ENCODE results near the gene CAMTA1. TPM values are rescaled to one million over a fixed set of nuclear protein-coding genes. Genes with fewer than 3 reads are reported as not detected.

CAMTA1 gene
- total and polyA plus RNA-seq, 4 donors: 18.0 to 93.5 (median 35.8) TPM

DNA sequence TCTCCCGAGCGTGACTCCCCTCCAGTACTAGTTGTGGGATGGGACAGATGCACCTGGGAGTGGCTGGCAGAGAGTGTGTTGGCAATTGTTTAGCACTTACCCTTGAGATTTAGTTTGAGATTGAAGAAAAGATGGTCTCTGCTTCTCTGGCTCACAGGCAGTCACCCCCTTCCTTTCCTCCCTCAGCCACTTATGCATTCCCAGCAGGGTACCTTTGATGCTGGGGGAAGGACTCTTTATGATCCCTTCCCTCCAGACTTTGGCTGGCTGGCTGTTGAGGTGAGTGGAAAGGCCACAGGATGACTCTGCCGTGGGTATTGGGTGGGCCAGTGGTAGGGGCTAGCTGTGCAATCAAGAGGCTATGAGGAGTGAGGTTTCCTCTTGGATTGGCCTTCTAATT, 236.8 kb downstream of the CAMTA1 start:
- no peak overlapping the region for H3K4me3 ChIP-seq (ENCODE audit: low read depth in 1 of 3, low read length in 3 of 3)
- no peaks in the 10 kb centered on the region for H3K27me3 ChIP-seq (ENCODE audit: control insufficient read depth in 4 of 4, insufficient read depth in 4 of 4, low read length in 3 of 4)
- H3K27ac ChIP-seq (ENCODE audit: low read depth in 1 of 2, low read length in 2 of 2): no peak overlapping the region
- peaks cover 0 to 9% (median 3%) of the 10 kb centered on the region in 4 donors for H3K4me1 ChIP-seq (ENCODE audit: control insufficient read depth in 4 of 4, insufficient read depth in 4 of 4, low read length in 3 of 4)
- no peak overlapping the region for H3K9ac ChIP-seq (ENCODE audit: low read depth in 1 of 2, low read length in 2 of 2)
- no peaks in the 10 kb centered on the region for H3K36me3 ChIP-seq (ENCODE audit: control insufficient read depth in 4 of 4, insufficient read depth in 3 of 4, low read depth in 1 of 4, low read length in 3 of 4)
- TF ChIP-seq, protein P1, sequence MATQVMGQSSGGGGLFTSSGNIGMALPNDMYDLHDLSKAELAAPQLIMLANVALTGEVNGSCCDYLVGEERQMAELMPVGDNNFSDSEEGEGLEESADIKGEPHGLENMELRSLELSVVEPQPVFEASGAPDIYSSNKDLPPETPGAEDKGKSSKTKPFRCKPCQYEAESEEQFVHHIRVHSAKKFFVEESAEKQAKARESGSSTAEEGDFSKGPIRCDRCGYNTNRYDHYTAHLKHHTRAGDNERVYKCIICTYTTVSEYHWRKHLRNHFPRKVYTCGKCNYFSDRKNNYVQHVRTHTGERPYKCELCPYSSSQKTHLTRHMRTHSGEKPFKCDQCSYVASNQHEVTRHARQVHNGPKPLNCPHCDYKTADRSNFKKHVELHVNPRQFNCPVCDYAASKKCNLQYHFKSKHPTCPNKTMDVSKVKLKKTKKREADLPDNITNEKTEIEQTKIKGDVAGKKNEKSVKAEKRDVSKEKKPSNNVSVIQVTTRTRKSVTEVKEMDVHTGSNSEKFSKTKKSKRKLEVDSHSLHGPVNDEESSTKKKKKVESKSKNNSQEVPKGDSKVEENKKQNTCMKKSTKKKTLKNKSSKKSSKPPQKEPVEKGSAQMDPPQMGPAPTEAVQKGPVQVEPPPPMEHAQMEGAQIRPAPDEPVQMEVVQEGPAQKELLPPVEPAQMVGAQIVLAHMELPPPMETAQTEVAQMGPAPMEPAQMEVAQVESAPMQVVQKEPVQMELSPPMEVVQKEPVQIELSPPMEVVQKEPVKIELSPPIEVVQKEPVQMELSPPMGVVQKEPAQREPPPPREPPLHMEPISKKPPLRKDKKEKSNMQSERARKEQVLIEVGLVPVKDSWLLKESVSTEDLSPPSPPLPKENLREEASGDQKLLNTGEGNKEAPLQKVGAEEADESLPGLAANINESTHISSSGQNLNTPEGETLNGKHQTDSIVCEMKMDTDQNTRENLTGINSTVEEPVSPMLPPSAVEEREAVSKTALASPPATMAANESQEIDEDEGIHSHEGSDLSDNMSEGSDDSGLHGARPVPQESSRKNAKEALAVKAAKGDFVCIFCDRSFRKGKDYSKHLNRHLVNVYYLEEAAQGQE (IDR thresholded peaks at IDR 0.05): no peak
- TF ChIP-seq MAX (IDR thresholded peaks at IDR 0.05) (no peak), JUND (IDR thresholded peaks at IDR 0.05) (no peak), TAF1 (conservative IDR thresholded peaks at IDR 0.05) (no peak), RAD21 (IDR thresholded peaks at IDR 0.05) (no peak), HNF4G (IDR thresholded peaks at IDR 0.05) (no peak), SP1 (IDR thresholded peaks at IDR 0.05) (no peak)
- H3K9me3 ChIP-seq (ENCODE audit: control insufficient read depth in 4 of 4, low read length in 3 of 4): no peaks in the 10 kb centered on the region
- DNase-seq (ENCODE audit: low spot score): no peak
- 72% methylated on average over 3 of the region's 3 CpGs for WGBS

DNA sequence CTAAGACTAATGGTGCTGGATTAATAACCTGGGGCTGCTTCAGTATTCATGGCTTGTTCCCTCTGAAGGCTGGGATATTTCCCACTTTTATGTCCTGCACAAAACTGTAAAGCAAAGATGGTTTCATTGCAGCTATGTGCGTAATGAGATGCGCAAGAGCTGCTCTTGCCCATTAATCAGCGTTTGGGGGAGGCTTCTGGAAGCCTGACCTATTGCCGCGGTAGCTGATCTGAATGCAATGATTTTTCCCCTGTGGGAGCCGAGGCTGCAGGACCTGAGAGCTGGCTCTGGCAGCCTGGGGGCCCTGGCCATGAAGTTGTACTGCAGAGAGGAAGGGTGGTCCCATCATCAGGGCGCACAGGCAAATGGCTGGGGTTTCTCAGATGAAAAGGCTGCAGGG, 239.8 kb downstream of the CAMTA1 start:
- Histone ChIP-seq H3K27ac (ENCODE audit: low read depth in 1 of 2, low read length in 2 of 2) (no peak overlapping the region), H3K36me3 (ENCODE audit: control insufficient read depth in 4 of 4, insufficient read depth in 3 of 4, low read depth in 1 of 4, low read length in 3 of 4) (no peaks in the 10 kb centered on the region), H3K9ac (ENCODE audit: low read depth in 1 of 2, low read length in 2 of 2) (no peak overlapping the region), H3K4me3 (ENCODE audit: low read depth in 1 of 3, low read length in 3 of 3) (no peak overlapping the region), H3K9me3 (ENCODE audit: control insufficient read depth in 4 of 4, low read length in 3 of 4) (no peaks in the 10 kb centered on the region), H3K4me1 (ENCODE audit: control insufficient read depth in 4 of 4, insufficient read depth in 4 of 4, low read length in 3 of 4) (no peaks in the 10 kb centered on the region), H3K27me3 (ENCODE audit: control insufficient read depth in 4 of 4, insufficient read depth in 4 of 4, low read length in 3 of 4) (no peaks in the 10 kb centered on the region)
- no peak for DNase-seq (ENCODE audit: low spot score)
- TF ChIP-seq NR2F2 (IDR thresholded peaks at IDR 0.05): no peak
- no peak for TF ChIP-seq GABPA (IDR thresholded peaks at IDR 0.05 in 1 of 2, conservative IDR thresholded peaks at IDR 0.05 in 1 of 2)
- TF ChIP-seq RAD21 (IDR thresholded peaks at IDR 0.05): no peak
- TF ChIP-seq, protein P1 (IDR thresholded peaks at IDR 0.05): no peak
- TF ChIP-seq SP1 (IDR thresholded peaks at IDR 0.05): no peak
- WGBS: 90% methylated on average over 7 of the region's 7 CpGs

DNA sequence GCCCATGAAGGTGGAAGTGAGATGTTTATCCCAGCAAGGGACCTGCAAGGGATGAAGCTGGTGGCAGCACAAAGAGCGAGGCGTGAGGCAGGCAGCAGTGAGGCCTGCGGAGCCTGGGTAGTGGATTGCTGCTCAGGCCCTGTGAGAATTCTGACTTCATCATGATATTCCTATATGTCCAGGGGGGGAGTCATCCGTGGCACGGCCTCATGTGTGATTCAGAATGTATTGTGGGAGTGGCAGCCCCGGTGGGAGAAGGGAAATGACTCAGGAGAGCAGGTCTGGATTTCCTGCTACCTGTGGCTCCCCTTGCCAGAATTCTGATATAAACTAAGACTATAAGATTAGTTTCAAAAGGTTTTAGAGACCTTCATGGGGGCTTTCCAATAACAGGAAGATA, 240.9 kb downstream of the CAMTA1 start:
- TF ChIP-seq FOXA2 (IDR thresholded peaks at IDR 0.05): no peak
- TF ChIP-seq, protein P2, sequence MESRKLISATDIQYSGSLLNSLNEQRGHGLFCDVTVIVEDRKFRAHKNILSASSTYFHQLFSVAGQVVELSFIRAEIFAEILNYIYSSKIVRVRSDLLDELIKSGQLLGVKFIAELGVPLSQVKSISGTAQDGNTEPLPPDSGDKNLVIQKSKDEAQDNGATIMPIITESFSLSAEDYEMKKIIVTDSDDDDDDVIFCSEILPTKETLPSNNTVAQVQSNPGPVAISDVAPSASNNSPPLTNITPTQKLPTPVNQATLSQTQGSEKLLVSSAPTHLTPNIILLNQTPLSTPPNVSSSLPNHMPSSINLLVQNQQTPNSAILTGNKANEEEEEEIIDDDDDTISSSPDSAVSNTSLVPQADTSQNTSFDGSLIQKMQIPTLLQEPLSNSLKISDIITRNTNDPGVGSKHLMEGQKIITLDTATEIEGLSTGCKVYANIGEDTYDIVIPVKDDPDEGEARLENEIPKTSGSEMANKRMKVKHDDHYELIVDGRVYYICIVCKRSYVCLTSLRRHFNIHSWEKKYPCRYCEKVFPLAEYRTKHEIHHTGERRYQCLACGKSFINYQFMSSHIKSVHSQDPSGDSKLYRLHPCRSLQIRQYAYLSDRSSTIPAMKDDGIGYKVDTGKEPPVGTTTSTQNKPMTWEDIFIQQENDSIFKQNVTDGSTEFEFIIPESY (IDR thresholded peaks at IDR 0.05): no peak
- H3K4me1 ChIP-seq (ENCODE audit: control insufficient read depth in 4 of 4, insufficient read depth in 4 of 4, low read length in 3 of 4): no peaks in the 10 kb centered on the region
- no peak overlapping the region for H3K27ac ChIP-seq (ENCODE audit: low read depth in 1 of 2, low read length in 2 of 2)
- DNase-seq (ENCODE audit: low spot score): no peak
- no peak overlapping the region for H3K9ac ChIP-seq (ENCODE audit: low read depth in 1 of 2, low read length in 2 of 2)
- no peaks in the 10 kb centered on the region for H3K27me3 ChIP-seq (ENCODE audit: control insufficient read depth in 4 of 4, insufficient read depth in 4 of 4, low read length in 3 of 4)
- H3K9me3 ChIP-seq (ENCODE audit: control insufficient read depth in 4 of 4, low read length in 3 of 4): no peaks in the 10 kb centered on the region
- 91% methylated on average over 6 of the region's 6 CpGs for WGBS
- H3K4me3 ChIP-seq (ENCODE audit: low read depth in 1 of 3, low read length in 3 of 3): no peak overlapping the region
- H3K36me3 ChIP-seq (ENCODE audit: control insufficient read depth in 4 of 4, insufficient read depth in 3 of 4, low read depth in 1 of 4, low read length in 3 of 4): no peaks in the 10 kb centered on the region

Measured in liver (tissue), 9 donors.